Inflammatory macrophage treated with lipopolysaccharide for 4 hours (primary cell): ENCODE data around the gene SLC35G4.
"Not testable (repeated sequence)": the region's sequence is repeated elsewhere in the genome, so short reads cannot be mapped to it uniquely, and the experiment has no call there.

Source experiments
- DNase-seq: peaks from one replicate; pipeline ENCODE4 v3.0.0-alpha.2; 2020

Gene SLC35G4

DNA sequence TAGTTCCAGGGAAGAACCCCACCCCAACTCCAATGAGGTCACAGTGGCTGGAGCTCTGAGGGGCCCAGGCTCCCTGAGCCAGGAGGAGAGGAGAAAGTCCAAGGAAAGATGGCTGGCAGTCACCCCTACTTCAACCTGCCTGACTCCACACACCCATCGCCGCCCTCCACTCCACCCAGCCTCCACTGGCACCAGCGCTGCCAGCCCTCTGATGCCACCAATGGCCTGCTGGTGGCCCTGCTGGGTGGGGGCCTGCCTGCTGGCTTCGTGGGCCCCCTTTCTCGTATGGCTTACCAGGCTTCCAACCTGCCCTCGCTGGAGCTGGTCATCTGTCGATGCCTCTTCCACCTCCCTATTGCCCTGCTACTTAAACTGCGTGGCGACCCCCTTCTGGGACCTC lies at the start of gene SLC35G4:
Gene SLC35G4 (plus strand): TSS at position 109 of the 400 bp plus-strand sequence. CDS start 0 bp downstream, at position 109.
- DNase-seq, result not testable (repeated sequence)

DNA sequence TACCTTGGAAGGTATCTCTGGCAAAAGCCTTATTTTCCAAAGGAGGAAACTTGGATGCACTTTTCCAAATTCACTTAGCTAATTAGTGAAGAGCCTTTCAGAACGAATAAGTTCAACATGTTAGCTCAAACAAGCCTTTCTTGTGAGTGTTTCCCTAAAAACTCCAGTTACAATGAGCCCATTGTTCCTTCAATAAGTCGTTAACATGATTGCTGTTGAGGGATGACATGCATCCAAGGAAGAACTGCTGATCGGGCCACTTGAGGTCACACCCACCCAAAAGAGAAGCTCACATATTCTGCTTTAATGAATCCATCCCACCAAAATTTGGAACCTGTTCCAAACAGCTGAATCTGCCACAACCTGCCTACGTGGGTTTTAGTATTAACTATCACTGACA lies 48.1 kb upstream of the SLC35G4 start:
- no peak for DNase-seq

DNA sequence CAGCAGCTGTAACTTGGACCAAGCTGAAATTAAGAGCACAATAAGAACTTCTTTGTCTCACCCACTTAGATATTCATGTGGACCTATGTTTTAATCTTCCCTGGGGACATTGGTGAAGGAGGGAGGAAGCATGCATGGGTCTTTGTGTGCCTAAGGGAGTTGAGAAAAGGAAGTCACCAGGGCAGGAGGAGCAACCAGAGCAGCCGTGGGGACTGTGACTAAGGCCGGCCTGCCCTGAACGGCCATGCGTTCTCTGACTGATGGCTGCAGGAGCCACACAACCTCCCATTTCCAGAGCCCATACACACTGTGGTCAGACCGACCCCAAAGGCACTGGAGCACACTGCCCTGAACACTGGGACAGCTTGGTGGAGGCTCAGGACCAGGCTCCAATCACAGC lies 43.7 kb upstream of the SLC35G4 start:
- no peak for DNase-seq

GRCh38 chr18:11566236-11566965 lies 43.0 kb upstream of the SLC35G4 start:
- DNase-seq, result no peak

DNA sequence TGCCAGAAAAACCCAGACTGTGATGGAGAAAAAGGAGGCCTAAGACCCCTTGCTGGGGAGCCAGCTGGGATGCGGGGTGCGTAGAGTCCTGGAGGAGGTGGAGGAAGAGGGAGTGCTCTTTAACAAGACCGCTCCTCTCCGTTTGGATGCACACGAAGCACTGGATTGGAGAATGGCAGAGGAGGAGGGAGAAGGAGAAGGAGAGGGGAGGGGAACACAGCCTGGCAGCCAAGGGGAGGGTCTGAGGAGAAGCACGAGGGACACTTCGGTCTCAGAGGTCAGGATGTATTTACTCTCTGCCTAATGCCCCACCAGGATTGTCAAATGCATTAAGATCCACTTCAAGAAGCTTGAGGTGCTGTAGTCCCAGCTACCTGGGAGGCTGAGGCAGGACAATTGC lies 42.0 kb upstream of the SLC35G4 start:
- no peak for DNase-seq

DNA sequence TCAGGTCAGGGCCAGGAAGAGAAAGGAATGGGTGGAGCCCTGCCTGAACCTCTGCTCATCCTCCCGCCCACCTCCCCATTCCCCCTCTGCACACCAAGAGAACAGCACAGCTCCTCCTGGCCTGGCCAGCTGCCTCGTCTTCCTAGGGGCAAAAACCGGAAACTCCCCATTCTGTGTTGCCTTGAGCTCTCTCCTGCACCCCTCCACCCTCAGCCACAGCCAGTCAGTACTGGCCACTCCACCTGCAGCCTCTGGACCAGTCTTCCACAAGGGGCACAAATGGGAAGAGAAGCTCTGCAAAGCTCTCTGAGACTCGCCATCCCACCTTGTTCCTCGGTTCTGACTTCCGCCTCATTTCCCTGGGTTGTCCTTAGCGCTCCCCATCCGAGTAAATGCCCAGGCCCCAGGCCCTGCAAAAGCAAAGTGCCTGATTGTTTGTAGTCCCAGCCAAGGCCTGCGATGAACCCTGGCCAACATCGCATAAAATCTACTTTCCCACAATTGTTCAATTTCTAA lies 39.3 kb upstream of the SLC35G4 start:
- DNase-seq, result no peak

DNA sequence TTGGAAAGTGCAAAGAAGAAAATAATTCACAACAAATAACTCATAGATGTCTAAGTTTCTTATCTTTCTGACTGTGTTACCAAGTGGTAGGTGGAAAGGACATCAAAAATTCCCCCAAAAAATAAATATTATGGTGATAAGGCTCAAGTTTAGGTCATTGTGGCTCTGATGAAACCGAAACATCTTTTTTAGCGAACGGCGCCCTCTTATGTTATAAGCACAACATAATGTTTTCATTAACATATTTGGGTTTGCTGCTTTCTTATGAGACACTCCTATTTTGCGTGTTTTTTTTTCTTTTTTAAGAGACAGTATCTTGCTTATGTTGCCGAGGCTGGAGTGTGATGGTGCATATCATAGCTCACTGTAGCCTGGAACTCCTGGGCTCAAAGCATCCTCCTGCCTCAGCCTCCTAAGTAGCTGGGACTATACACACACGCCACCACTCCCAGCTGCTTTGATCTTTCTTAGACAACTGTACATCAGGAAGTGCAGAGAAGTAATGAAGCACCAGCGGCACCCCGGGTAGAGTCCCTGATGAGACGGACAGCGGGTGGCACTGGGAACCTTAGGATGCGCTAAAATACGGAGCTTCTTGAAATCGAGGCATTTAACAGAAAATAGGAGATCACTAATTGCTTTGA lies 38.5 kb upstream of the SLC35G4 start:
- no peak for DNase-seq

- DNase-seq, result no peak
Measured at GRCh38 chr18:11572201-11572600, 37.2 kb upstream of the SLC35G4 start.

- DNase-seq, result no peak
Measured at GRCh38 chr18:11574545-11574944, 34.9 kb upstream of the SLC35G4 start.

DNA sequence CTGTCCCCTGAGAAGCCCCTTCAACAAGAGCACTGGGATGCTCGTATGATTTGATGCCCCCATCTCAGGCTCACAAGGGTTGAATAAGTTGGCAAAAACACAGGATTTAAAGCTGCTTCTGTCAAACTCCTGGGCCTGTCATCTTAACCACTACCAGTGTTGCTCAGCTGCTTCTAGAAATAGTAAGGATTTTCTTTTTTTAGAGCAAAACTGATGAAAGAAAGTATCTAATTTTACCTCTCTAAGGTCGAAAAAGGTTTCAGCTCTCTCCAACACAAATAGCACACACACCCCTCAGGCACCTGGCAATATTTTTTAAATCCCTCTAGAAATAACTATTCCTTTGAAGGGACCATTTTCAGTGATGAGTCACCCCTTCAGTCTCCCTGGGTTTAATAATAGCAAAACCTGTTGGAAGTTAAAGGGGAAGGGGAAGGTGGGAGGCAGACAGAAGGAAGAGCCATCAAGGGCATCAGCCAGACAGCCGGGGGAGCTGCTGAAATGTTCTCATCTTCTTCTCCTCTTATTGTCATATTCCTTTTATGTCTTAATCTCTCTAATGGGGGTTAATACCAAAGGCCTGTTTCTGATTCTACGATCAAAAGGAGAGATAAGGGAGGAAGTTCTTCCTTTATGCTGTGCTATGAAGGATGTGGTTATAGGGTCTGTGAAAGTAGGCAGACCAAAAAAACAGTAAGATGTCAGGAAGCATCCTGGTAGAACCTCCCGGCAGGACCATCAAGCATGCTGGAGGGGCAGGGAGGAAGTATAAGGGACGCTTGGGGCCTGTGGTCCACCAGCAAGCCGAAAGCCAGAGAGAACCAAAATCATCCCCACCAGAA lies 31.9 kb upstream of the SLC35G4 start:
- DNase-seq, result no peak

DNA sequence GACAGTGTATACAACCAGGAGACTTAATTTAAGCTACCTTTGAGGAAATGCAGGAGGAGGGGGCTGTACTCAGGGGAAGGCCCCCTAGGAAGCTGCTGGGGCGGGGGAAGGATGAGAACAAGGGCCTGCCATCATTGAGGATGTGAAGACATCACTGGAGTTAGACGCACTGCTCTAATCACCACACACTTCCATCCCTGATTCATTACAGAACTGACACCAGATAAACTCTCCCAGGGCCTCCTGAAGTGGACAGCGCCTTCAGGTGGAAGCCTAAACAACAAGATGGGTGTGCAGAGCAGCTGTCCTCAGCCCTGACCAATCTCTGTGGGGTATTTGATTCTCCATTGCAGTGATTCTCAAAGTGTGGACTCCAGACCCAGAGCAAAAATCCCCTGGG lies 30.6 kb upstream of the SLC35G4 start:
- no peak for DNase-seq

- DNase-seq, result no peak
Measured at GRCh38 chr18:11579916-11580315, 29.5 kb upstream of the SLC35G4 start.

DNA sequence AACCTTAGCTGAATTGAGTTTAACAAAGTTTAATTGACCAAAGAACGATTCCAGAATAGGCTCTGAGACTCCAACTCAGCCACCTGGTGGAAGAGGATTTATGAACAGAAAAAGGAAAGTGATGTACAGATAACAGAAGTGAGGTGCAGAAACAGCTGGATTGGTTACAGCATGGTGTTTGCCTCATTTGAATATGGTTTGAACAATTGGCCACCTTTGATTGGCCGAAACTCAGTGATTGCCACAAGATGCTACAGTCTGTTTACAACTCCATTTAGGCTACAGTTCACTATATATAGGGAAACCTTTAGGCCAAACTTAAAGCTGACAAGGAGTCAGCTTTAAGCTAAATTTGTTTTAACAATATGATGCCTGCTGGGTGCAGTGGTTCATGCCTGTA lies 28.1 kb upstream of the SLC35G4 start:
- DNase-seq, result no peak

DNA sequence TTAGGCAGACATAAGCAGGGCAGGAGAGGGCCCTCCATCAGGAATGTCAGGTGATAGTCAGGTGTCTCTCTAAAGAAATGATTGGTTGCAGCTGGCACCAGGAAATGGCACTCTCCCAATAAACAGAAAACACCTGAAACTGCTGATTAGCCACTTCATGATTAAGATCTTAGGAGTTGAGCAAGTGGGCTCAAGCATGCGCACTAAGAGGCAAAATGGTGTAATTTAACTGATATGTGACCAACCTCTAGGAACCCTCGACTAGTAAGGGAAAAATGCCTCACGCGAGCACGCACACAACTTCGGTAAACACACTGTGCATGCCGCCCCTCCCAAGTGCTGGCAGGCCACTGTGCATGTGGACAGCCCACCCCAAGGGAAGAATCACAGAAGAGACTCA lies 23.8 kb upstream of the SLC35G4 start:
- DNase-seq, result no peak

- no peak for DNase-seq
Measured at GRCh38 chr18:11586896-11587295, 22.5 kb upstream of the SLC35G4 start.

GRCh38 chr18:11587432-11587831 lies 22.0 kb upstream of the SLC35G4 start:
- DNase-seq, result no peak

GRCh38 chr18:11587846-11588245 lies 21.6 kb upstream of the SLC35G4 start:
- no peak for DNase-seq

- DNase-seq, result no peak
Measured at GRCh38 chr18:11591957-11592356, 17.4 kb upstream of the SLC35G4 start.

GRCh38 chr18:11600321-11600720 lies 9.1 kb upstream of the SLC35G4 start:
- no peak for DNase-seq

GRCh38 chr18:11607906-11608305 lies 1.5 kb upstream of the SLC35G4 start:
- no peak for DNase-seq

DNA sequence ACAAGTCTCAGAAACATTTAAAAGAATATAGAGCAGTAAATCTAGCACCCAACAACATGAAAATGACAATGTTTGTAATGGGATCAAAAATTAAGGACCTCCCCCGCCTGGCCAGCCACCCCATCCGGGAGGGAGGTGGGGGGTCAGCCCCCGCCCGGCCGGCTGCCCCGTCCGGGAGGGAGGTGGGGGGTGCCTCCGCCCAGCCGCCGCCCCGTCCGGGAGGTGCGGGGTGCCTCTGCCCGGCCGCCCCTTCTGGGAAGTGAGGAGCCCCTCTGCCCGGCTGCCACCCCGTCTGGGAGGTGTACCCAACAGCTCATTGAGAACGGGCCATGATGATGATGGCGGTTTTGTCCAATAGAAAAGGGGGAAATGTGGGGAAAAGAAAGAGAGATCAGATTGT lies 778 bp upstream of the SLC35G4 start:
- DNase-seq, result not testable (repeated sequence)

GRCh38 chr18:11613073-11613472 lies 3.7 kb downstream of the SLC35G4 start:
- DNase-seq, result not testable (repeated sequence)

DNA sequence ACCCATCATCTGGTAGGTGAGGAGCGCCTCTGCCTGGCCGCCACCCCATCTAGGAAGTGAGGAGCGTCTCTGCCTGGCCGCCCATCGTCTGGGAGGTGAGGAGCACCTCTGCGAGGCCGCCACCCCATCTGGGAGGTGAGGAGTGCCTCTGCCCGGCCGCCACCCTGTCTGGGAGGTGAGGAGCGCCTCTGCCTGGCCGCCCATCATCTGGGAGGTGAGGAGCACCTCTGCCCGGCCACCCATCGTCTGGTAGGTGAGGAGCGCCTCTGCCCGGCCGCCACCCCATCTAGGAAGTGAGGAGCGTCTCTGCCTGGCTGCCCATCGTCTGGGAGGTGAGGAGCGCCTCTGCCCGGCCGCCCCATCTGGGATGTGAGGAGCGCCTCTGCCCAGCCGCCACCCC lies 4.2 kb downstream of the SLC35G4 start:
- DNase-seq, result not testable (repeated sequence)

DNA sequence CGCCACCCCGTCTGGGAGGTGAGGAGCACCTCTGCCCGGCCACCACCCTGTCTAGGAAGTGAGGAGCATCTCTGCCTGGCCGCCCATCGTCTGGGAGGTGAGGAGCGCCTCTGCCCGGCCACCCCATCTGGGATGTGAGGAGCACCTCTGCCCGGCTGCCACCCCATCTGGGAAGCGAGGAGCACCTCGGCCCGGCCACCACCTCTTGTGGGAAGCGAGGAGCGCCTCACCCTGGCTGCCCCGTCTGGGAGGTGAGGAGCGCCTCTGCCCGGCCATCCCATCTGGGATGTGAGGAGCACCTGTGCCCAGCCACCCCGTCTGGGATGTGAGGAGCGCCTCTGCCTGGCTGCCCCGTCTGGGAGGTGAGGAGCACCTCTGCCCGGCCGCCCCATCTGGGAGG lies 4.6 kb downstream of the SLC35G4 start:
- DNase-seq, result not testable (repeated sequence)
